ENCODE results near the gene DEDD2. TPM values are rescaled to one million over a fixed set of nuclear protein-coding genes. Genes with fewer than 3 reads are reported as not detected.

The DEDD2 gene
- total RNA-seq, 1 donor from 2014 or later: 29.4 TPM

DNA sequence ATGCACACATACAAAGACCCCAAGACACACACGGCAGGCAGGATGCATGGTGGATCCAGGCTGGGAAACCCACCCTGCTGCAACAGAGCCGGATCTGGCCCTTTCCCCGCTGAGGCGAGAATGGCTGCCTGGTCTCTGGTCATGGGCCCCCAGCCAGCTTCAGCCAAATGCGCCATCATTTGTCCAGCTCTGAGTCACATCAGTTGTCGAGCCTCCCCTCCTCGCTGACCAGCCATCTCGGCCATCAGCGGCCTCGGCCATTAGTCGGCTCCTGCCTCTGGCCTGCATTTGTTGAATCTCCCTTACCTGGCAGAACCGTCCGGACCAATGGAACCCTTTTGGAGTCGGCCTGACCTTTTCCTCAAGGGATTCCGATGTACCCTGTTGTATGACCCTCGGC is 46.8 kb downstream of the DEDD2 start:
- no peak for DNase-seq

DNA sequence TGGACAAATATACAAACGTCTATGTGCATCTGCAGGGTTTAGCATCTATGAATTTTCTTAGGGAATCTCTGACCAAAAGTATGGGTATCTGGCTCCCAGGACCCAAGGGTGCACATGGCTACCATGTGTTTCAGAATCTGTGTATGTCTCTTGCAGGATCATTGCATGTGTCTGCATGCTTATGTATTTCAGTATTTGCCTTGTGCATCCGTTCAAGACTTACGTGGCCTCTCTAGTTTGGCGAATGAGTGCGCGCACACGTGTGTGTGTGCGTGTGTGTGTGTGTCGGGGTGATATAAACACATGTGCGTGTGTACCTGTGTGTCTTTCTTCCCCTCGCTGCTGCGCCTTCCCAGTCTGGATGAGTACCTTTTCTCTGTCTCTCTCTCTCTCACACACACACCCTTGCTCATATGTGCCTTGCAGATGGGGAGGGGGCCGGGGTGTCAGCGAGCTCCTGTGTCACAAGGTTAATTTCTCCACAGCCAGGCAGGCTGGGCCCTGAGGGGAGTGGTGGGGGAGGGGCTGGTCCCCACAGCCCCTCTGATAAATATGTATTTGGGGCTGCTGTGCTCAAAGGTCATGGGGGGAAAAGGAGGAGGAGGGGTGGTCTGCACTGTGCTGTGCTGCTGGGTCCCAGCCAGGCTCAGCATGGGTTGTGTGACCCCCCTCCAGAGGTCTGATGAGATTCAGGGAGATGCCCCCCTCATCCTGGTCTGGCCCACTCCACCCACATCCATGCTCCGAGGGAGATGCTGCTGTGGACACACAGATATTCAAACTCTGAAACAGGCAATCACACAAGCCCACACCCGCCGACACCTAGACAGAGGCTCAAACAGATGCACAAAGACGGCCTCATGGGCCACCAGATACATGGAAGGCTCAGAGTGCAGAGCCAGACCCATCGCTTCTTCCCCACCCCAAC is 47.7 kb downstream of the DEDD2 start:
- no peak for DNase-seq

DNA sequence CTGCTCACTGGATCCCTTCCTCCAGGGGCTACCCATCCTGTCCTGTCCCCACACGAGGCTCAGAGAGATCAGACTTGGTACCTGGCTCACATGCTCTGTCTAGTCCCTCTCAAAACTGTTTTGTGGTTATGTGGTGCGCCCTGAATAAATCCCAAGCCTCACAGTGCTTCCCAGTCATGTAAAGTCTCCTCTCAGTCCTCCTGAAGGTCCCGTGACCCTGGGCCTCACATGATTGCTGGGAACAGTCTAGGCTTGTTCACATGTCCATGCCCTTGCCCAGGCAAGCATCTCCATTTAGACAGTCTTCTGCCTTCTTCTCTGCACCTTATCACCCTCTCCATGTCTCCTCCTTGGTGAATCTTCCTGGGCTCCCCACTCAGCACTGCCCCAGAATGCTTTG is 49.3 kb downstream of the DEDD2 start:
- no peak for DNase-seq

DNA sequence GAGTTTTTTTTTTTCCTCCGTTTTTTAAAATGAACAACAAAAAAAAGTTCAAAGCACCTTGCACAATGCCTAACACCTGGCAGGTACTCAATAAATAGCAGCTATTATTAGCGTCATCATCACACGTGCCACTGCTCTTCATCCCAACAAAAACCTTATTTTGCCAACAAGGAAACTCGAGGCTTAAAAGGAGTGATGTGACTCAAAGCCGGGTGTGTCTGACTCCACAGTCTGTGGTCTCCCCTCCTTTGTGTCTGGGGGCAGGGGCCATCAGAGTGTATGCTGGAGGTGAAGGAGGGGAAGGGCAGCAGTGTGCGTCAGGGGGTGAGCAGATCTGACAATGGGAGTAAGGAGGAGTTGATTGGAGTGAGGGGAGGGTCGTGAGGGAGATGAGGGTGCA is 51.2 kb downstream of the DEDD2 start:
- no peak for DNase-seq

DNA sequence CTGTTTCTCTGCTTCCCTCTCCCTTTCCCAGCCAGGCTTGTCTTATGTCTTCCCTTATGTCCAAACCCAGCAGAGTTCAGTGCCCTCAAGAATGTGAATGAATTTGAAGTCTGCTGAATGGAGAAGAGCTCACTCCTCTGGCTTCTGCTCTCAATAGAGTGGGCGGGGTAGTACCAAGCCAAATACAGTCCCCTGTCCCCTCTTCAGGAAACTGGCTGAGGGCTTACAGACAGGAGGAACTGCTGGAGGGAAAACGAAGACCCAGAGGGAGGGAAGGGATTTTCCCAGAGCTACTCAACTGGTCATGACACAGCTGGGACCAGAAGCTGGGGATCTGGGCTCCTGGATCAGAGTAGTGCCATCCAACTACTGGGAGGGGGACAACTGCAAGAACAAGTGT is 52.3 kb downstream of the DEDD2 start:
- DNase-seq: no peak

DNA sequence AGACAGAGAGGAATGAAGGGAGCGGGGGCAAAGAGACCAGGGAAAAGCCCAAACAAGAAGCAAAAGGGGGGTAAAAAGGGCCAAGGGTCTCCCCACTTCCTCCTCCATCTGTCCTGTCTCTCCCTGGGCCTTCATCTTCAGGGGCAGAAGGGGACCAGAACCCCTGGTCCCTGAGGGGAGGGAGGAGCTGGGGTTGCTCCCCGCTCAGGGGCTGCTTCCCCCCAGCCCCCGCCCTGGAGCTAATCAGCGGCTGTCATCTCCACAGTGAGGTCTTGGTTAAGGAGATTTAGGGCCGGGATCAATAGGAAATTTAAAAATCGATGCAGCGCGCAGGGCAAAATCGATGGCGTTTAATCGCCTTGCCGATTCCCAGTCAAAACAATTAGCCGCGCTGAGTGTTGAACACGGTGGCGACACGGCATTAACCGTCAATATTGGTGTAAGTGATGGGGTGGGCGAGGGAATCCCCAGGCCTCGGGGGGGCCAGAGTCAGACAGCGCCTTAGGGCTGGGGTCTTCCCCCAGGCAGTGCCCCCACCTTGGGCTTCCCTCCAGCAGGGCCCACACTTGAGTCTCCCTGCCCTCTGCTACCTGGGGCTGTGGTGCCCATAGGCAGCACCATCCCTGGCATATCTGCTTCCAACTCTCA is 55.7 kb downstream of the DEDD2 start:
- DNase-seq: no peak

DNA sequence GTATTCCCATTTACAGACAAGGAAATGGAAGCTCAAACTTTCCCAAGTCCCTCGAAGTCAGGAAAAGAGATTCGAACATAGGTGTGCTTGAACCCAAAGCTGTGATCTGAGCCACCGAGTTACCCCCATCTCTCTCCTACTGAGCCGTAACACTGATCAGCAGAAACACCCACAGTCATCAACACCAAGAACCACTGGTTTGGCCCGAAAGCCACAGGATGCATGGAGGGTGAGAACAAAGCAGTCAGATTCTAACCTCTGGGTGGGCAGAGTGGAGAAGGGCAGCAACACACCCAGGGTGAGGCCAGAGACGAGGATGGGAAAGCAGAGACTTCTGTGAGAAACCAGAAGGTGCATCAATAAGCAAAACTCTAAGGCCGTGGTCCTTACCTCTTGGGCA is 57.5 kb downstream of the DEDD2 start:
- no peak for DNase-seq

DNA sequence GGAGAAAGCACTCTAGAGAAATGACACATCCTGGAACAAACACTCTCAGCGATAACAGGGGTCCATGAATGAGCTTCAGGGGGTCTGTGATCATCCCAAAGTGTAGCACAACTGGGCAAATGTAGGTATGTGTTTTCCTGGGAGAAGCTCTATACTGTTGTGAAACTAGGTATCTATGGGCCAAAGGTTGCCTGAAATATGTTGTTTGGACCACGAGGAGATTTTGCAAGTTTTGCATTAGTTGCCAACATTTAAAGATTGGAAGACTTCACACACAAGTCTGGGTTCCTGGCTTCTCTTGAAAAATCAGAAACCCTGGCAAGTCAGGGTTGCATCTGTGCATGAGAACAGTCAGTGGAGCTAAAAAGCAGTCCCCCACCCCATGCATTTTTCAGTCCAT is 58.6 kb downstream of the DEDD2 start:
- DNase-seq: no peak

DNA sequence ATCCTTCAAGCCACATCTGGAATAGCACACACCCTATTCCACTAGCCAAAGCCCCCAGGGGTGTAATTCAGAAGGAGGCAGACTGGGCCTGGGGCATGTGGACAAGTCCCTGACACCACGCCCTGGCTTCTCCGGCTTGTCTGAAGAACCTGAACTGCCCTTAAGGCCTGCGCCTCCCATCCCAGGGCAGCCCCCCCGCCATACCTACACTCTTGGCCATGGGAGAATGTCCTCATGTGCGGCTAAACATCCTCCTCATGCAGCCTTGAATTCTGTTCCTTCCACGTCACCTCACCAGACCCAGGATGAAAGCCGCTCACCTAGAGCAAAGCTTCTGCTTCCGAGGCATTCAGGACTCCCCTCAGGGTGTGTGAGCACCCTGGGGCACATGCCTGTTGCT is 60.9 kb downstream of the DEDD2 start:
- DNase-seq: no peak

DNA sequence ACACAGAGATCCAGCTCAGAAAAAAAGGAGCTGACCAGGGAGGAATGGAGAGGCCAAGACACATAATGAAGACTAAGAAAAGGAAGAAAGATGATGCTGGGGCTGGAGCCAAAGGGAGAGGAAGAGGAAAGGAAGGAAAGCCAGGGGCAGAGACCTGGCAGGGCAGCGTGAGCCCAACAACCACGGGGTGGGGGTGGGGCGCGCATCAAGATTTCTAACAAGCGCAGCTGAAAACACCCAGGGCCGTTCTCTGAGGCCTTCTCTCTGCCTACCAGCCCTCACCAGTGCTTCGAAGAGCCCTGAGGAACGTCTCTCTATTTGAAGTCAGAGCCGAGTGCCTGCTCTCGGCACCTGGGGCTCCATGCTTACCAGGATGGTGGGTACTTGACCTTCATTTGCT is 61.7 kb downstream of the DEDD2 start:
- DNase-seq: no peak

DNA sequence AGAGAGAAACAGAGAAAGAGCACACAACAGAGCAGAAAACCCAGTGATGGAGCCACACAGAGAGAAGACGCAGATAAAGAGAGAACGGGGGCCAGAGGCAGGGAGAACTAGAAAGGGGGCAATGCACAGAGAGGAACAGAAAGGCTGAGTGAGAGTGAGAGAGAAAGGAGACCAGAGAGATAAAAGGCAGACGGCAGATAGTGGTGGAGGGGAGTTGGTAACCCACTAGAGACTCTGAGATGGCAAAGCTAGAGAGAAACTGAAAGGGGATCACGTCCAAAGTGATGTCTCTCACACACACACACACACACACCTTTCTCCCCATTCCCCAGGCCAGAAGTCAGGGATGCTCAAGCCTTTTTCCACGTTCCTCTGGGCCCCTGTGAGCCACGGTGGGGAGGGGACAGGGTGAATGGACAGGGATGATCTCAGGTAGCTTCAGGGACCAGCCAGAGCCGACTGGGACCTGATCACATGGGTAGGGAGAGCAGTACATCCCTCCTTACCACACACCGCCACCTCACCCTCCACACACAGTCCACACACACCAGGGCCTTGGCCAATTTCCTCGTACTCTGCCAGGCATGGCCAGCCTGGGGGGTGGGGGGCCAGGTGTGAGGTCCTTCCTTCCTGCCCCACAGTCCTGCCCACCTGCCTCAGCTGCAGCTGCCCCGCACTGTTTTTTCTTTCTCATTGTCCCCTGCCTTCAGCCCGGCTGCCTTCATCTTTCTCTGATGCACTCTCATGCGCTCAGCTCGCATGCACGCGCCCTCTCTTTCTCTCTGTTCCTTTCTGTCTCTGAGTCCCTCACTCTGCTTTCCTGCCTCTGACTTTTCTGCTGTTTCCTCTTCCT is 62.8 kb downstream of the DEDD2 start:
- DNase-seq: no peak

DNA sequence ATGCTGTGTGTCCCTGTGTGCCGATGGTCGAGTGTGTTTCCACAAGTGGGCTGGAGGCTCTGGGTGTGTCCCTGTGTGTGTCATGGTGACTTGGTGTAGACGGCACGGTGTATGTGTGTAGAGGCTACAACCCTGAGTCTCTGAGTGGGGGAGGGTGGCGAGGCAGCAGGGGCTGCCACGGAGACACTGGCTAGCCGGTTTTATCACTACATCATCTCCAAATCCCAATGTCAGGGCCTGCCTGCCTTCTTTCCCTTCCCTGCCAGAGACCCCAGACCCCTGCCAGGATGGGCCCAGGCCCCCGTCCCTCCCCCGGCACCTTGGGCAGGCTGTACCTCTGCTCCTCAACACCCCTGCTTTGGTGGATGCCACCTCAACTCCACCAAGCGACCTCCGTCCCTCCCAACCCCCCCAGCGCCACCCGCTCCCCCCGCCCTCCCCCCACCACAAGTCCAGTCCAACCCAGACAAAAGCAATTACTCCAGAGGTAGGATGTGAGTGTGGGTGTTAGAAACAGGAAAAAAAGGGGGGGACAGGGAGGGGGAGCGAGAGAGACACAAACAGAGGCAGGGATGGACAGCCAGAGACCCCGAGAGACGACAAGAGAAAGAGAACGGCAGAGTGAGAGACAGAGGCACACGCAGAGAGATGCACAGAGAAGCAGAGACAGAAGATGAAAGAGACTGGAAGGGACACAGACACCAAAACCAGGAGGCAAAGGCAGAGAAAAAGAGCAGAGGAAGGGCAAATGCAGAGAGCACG is 63.6 kb downstream of the DEDD2 start:
- DNase-seq: no peak

DNA sequence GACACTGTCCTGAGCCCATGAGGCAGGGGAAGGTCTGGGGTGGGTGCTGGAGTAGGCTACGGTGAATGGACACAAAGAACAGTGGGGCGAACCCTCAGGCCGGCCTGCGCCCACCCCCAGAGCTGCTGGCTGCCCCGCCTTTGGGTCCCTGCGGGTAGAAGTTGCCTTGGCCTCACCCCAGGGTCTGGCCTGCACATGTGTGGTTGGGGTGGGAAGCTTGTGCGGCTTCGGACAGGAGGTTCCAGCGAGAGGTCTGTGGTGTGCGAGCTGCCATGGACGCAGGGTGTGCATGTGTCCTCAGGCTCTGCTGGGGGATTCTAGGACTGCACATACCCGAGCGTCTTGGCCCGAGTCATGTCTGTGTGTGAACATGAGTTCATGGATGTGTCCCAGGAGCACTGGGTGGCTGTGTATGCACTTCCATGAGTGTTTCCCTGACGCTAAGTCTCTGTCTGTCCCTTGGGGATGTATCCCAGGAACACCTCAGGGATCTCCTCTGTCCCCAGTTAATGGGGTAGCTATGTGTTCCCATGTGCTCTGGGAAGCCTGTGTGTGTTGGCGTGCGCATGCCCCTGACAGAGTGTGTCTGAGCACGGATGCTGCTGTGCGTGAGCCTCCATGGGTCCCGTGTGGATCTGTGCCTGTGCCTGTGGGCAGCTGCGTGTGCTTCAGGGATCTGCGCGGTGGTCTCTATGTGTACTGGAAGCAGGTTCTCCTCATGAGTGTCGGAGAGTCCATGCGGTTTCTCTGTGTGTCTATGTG is 64.4 kb downstream of the DEDD2 start:
- no peak for DNase-seq

DNA sequence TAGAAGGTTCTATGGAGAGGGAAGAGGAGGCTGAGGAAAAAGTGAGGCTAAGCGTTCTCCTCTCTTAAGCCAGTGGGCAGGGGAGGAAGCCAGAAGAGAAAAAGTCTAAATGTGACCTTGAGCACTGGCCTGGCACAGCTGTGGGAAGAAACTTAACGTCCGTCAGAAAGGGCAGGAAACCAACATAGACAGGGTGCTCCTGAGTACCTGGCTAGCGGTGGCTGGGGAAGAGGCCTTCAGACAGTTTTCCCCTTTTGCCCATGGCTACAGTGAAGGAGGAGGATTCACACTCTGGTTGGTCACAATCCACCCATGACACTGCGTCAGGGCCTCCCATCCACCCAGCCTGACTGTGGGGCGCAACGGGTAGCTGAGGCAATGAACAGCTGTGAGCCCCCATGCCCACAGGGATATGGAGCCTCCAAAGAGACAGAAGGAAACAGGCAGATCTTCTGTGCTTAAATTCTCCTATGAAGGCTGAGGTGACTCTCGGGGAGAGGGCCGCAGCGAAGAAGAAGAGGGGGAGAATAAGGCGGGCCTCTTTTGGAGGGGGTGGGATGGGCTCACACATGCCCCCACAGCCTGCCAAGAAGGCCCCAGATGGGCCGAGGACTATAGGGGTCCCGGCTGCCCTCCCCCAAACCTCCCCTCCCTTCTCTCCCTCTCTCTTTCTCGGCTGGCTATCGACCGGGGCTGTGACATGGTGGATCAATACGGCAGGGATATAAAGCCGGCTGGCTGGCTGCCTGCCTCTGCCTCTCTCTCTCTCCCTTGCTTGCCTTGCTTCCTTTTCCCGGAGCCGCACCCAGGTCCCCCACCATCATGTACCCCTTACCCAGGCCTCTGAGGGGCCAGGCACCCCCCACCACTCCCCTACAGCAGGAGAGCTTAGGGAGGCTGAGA is 65.4 kb downstream of the DEDD2 start:
- no peak for DNase-seq

DNA sequence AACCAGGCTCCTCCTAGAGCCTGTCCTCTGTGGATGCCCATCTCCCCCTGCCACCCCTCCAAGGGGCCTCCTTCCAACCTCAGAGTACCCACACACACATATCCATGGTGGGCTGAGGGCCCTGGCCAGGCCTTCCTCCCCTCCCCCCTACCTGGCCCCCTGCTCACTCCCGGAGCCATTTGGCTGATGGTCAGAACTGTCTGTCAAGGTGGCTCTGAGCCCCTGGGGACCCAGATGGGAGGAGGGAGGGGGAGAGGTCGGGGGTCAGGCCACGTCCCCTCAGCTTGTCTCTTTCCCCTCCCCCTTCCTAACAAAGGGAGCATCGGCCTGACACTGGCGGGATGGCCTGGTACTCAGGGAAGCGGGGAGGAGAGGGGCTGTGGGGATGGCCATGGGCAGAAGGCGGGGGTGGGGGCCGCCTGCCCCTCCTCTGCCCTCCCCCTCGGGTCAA is 66.5 kb downstream of the DEDD2 start:
- DNase-seq: no peak

DNA sequence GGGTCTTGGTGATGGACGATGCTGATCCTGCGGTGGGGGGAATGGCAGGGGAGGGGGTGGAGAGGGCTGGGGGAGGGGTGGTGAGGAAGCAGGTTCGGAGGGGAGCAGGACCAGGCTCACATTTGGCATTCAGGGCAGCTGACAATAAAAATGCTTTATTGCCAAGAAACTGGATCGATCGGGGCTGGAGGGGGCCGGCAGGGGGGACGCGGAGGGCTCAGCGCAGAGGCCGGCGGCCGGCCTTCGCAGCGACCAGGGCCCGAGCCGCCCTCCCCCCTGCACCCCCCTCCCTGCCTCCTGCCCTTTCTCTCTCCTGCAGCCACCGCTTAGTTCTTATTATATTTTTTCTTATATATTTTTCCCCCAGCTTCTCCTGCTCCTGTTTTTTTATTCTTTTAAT is 67.1 kb downstream of the DEDD2 start:
- no peak for DNase-seq

DNA sequence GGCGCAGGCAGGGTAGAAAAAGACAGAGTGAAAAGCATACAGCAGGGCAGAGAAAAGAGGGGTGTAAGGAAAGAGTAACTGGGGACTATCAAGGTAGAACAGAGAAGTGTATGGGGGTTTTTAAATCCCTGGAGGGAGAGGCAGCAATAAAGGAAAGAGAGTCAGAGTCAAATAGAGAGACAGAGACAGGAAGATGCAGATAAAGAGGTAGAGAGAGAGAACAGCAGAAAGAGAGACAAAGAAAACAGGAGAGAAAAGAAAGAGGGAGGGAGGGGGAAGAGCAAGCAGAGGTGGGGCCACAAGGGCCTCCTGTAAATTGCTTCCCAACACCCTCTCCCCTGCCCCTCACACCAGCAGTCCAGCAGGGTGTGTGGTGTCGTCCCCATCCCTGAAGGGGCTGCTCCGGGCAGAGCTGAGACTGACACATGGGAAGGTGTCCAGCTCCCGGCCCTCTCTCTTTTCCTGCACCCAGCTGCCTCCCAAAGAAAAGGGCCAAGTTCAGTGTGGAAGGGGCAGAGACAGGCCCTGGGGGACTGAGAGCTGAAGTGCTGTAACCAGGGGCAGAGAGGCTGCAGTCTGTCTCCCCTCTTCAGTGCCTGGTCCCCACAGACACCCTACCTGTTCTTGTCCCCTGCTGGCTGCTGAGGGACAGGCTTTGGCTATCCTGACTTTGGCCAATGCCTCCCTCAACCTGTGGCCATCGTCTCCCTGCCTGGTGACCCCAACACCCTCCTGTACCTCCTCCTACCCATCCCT is 67.9 kb downstream of the DEDD2 start:
- DNase-seq: no peak
